ENCODE results near the gene TRPV4.

Gene TRPV4

DNA sequence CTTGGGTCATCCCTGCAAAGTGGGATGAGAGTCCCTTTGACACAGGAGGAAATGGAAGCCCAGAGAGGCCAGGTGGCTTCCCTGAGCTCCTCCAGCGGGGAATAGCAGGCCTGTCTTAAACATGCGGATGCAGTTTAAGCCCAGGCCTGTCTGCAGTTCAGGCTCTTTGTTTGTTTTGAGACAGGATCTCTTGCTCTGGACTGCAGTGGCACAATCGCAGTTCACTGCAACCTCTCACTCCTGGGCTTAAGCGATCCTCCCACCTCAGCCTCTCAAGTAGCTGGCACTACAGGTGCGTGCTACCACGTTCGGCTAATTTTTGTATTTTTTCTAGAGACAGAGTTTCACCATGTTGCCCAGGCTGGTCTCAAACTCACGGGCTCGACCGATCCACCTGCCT is 3.5 kb downstream of the TRPV4 start:
- no peak for DNase-seq

DNA sequence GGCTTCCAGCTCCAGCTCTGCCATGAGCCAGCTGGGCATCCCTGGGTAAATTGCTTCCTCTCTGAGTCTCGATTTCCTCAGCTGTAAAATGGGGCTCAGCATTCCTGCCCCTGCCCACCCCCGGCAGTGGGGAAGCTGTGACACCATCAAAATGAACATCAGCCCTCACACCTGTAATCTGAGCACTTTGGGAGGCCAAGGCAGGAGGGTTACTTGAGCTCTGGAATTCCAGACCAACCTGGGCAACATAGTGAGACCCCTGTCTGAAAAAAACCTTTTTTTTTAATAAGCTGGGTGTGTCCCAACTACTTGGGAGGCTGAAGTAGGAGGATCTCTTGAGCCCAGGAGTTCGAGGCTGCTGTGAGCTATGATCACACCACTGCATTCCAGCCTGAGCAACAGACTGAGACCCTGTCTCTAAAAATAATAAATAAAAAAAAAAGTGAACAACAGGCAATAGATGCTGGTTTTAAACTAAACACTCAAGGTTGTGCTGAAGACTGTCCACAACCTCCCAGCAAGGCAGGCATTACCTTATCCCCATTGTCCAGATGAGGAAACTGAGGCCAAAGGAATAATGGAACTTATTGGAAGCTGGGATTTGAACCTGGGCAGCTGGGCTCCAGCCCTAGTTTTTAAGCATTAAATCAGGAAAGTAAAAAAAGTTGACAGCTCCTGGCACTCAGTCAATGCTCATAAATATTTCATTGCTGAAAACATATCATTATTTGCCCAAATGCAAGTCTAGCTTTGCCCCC is 4.3 kb downstream of the TRPV4 start:
- DNase-seq: no peak

DNA sequence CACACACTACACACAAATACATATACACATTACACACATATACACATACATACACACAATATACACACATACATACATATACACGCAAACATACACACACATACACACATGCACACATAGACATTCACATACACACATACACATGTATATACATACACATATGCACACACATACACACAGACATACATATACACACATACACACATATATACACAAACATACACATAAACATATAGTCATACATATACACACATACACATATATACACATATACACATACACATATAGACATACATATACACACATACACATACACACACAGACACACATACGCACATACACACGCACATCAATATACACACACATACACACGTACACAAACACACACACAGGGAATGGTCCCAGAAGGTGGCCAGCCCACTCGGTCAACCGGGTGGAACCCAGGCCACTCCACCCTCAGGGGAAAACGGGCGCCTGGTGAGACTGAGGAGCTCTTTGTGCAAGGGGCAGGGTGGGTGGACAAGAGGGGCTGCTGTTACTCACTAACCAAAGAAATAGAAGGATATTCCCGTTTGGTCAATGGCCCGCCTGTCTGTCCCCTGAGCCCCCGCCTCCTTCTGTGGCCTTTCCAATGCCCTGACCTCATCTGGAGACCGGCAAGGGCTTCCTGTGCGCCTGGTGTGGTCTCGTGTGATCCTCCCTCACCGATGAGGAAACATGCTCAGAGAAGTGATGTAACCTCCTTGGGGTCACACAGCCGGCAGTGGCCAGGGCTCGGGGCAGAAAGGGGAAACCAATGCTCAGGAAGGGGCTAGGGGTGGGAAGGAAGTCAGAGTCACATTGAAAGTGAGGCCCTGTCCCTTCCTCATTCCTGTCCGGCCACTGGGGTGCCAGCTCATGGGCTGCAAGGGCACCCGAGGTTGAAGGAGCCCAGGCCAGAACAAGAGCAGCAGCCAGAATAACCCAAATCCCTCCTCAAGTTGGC is 5.3 kb downstream of the TRPV4 start:
- DNase-seq: peak in 27 of 58 donors; percentile 3 to 59 (median 25)

DNA sequence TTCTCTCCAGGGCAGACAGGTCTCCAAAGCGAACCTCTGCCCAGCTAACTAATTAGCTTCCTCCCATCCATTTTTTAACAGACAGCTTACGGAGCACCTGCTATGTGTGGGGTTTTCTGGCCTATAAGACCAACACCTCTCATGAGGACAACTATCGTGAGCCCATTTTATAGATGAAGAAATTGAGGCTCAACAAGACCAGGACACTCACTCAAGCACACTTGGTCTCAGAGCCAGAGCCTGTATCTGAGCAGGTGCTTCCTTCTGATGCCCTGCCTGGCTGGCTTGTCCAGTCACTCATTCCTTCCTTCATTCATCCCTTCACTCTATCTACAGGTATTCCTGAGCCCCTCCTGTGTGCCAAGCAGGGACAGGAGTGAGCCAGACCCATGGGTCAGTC is 6.1 kb downstream of the TRPV4 start:
- no peak for DNase-seq

DNA sequence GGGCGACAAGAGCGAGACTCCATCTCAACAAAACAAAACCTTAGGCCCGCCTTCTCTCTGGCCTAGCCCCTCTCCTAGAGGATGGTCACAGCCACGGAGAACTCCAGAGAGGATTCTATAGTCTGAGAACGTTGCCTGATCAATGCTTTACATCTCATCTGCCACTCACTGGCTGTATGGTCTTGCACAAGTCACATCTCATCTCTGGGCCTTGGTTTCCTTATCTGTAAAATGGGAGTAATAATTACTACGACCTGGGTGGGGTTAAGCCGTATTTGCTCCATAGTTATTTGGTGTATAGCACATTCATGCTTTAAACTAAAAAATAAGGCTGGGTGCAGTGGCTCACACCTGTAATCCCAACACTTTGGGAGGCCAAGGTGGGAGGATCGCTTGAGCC is 8.5 kb downstream of the TRPV4 start:
- no peak for DNase-seq

DNA sequence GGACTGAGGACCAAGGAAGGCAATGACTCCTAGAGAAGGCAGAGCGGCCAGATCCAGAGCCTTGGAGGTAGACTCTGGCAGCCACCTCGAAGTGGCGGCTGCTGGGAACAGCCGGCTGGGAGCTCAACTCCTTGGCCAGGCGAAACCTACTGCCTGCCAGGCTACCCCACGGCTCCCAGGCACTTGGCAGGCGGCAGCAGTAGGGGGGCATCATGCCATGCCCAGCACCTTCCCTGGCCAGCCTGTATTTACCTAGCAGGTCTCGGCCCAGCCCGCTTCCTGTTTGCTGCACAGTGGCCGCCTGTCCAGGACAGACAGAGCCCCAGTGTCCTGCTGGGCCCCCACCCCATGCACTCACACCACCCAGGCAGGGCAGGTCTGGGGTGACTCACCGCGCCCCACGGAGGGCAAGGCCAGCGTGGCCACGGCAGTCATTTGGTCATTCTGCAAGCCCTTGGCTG is 10.2 kb downstream of the TRPV4 start:
- peak in 11 of 58 donors; percentile 5 to 37 (median 10) for DNase-seq

DNA sequence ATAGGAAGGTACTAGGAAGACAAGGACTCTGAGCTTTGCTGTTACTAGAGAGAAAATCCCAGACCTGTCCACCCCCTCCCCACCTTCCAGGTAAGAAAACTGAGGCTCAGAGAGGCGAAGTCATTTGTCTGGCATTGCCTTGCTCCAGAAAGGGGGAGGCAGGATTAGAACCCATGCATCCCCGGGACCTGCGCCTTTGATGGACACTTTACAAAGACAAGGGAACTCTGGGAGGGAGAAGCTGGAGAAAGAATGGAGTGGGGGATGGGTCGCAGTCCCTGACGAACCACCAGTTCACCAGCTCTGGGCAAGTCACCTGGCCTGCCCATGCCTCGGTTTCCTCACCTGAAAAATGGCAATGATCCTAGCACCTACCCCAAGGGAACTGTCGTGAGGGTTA is 10.8 kb downstream of the TRPV4 start:
- no peak for DNase-seq

DNA sequence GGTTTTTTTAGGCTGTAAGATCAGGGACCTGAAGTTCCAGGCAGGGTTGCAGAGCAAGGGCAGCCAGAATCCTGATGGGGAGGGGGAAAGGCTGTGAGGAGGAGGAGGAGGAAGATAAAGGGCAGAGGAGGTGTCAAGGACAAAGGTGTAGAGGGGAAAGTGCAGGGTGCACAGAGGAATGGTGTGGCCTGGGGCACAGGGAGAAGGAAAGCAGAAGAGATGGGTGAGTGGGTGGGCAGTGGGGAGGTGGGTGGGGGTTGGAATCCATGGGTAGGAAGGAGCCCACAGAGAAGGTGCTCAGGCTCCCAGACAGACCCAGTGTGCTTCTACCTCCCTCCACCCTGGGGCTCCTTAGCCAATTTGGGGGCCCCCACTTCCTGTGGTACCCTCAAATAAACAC is 11.2 kb downstream of the TRPV4 start:
- DNase-seq: no peak

DNA sequence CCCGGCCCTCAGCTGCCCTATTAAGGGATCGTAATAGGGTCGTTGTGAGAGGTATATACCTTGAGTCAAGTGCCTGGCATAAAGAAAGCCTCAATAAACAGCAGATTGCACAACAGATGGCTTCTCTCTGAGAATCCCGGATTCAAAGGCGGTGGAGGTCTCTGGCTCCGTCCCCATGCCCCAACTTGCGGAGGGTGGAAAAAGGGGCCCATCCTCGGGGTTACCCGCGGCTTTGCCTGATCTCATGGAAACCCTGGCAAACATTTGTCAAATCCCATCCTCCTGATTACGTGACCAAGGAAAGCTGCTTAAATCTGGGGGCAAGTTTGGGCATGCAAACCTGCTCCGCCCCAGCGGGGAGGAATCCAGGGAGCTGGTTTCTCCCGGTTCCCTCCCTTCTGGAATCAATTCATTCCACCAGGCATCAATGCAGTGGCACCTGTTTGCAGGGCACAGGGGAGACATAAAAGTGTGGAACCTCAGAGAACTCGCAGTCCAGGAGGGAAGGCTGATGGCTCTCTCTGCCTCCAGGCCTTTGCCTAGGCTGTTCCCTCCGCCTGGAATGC is 12.3 kb downstream of the TRPV4 start:
- DNase-seq: no peak

DNA sequence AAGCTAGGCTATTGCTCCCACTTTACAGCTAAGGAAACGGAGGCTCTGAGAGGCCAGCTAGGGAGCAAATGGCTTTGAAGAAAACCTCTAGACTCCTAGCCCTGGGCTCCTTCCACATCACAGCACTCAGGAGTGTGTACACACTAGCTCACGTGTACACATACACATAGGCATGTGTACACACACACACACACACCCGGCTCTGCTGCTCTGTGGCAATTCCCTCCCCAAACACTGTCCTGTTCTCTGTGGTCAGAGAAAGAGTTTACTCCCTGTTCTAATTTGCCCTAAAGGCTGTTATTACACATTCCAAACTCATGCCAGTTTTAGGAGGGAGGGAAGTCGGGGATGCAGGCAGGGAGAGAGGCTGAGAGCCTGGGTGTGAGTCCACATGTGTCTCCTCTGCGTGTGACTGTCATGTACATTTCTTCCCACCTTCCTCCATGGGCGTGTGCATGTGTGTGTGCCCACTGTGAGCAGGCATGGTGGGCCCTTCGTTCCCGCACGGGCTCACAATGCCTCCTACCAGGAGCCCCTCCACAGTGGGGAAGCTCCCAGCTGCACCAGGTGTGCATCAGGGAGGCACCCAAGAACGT is 14.2 kb downstream of the TRPV4 start:
- no peak for DNase-seq

DNA sequence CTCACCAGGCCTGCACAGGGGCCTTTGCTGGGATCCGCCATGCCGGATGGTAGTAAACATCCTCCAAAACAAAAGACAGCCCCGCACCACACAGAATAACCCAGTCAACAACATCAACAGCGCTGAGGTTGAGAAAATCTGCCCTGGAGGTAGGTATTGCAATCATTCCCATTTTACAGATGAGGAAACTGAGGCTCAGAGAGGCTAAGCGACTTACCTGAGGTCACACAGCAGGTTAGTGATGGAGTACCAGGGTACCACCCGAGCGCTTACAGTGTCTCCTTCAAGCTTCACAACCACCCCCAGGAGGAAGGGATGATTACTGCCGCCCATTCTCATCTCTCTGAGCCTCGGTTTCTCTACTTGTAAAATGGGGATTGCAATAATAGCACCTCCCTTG is 14.9 kb downstream of the TRPV4 start:
- no peak for DNase-seq

DNA sequence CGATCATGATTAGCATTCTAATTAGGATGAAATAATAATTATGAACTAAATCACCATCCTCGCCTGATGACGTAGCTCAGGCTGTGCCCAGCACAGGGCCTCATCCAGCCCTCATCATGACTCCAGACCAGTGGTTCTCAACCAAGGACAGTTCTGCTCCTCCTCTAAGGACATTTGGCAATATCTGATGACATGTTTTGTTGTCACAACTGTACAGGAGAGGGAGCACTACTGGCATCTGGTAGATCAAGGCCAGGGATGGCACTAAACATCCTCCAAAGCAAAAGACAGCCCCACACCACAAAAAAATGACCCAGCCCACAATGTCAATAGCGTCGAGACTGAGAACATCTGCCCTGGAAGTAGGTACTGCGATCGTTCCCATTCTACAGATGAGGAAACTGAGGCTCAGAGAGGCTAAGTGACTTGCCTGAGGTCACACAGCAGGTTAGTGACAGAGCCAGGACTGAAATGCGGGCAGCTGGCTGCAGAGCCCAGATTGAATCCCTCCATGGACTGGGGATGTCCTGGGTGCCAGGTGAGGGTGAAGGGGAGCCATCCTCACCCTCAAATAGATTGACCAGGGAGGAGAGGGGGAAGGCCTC is 15.5 kb downstream of the TRPV4 start:
- DNase-seq: no peak

DNA sequence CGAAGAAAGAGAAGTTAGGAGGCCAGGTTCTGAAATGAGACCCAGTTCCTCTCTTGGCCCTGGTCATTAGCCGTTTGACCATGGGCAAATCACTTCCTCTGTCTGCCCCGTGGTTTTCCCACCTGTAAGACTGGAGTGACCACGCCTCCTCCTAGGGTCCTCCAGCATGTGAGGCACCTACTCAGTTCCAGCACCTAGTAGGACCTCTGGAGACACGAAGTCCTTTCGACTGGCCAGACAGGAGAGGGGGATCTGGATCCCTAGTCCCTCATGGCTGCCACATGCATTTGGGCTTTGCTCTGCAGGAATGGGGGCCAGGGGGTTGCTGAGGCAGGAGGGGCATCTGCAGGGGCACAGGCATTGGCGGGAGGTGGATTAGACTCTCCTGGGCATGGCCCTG is 16.3 kb downstream of the TRPV4 start:
- no peak for DNase-seq

DNA sequence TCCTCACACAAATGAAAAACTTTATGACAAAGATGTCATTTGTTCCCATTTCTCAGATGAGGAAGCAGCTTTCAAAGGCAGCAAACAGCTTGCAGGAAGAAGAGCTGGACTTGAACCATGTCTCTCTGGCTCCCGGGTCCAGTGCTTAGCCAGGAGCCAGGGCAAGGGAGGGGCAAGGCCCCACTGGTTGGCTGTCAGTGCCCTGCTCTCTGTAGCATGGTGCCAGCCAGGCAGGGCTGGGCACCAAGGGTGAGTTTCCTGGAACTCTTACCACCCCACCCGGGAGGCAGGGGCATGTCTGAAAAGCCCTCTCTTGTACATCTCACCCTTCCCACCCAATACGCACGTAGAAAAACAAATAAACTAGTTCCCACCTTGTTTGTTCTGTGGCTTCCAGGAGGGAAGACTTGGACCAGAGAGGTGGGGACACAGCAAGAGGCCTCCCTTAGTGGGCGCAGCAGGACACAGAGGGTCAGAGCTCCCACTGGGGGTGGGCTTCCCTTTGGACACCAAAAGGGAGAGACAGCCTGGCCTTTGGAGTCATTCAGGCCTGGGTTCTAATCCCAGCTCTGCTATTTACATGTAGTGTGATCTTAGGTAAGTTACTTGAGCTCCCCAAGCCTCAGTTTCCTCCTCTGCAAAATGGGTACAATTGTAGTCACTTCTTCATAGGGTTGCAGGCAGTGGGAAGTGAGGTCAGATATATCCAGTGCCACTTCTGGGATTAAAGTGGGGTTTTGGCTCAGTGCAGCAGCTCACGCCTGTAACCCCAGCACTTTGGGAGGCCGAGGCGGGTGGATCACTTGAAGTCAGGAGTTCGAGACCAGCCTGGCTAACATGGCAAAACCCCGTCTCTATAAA is 17.2 kb downstream of the TRPV4 start:
- DNase-seq: no peak

DNA sequence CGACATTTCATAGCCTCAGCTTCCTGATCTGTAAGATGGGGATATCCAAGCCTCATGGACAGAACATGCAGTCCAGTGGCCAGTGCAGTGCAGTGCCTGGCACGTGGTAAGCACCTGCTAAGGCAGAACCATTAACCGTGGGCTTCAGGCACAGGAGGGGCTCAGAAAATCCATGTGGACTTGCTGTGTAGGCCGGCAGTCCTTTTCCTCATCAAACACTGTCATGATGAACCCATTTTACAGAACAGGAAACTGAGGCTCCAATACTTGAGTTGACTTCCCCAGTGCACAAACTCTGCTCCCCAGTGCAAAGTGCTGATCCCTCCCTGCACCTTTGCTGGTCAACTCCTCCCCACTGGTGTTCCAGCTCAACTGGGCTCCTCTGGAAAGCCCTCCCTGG is 18.0 kb downstream of the TRPV4 start:
- DNase-seq: no peak

DNA sequence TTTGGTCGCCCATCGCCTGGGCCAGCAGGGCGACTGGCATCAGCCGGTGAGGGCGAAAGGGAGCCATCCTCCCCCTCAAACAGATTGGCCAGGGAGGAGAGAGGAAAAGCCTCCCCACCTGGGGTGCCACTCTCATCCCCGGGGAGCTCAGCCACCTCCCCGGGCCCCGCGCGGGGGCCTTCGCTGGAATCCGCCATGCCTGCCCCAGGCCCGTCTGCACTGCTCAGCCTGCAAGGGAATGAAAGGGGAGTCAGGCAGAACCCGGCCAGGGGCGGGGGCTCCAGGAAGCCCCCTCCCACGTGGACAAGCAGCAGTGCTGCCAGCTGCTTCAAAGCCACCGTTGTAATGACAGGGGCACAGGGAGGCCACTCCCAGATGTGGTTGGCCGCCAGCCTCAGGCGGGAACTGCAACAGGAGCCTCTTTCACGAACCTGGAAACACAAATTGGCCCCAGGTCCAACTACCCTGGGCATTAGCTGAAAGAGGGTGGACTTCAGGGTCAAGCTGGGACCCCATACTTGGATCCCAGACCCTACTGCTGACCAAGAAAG is 18.5 kb downstream of the TRPV4 start:
- DNase-seq: no peak

DNA sequence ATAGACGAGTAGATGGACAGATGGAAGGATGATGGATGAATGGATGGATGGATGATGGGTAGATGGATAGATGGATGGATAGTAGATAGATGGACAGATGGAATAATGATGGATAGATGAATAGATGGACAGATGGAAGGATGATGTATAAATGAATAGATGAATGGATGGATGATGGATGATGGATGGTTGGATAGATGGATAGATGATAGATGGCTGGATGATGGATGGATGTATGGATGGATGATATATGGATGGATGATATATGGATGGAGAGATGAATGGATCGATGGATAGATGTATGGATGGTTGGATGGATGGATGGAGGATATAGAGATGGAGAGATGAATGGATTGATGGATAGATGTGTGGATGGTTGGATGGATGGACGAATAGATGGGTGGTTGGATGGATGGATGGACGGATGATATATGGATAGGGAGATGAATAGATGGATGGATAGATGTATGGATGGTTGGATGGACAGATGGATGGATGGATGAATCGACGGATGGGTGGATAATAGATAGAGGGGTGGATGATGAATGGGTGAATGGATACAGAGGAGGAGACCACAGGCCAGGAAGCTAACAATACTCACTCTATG is 19.3 kb downstream of the TRPV4 start:
- no peak for DNase-seq

DNA sequence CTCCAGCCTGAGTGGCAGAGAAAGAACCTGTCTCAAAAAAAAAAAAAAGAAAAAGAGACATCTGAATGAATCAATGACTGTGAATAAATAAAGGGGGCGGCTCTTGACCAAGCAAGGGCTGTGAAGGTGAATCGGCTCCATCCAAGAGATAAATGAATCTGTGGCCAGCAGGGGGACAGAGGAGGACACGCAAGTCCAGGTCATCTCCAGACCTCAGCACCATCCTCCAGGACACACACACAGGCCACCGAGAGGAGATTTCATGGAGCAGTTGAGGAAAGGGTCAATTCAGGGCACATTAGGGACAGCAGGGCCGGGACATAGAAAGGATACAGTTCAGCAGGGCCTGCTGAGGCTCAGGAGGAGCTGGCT is 21.6 kb downstream of the TRPV4 start:
- no peak for DNase-seq

DNA sequence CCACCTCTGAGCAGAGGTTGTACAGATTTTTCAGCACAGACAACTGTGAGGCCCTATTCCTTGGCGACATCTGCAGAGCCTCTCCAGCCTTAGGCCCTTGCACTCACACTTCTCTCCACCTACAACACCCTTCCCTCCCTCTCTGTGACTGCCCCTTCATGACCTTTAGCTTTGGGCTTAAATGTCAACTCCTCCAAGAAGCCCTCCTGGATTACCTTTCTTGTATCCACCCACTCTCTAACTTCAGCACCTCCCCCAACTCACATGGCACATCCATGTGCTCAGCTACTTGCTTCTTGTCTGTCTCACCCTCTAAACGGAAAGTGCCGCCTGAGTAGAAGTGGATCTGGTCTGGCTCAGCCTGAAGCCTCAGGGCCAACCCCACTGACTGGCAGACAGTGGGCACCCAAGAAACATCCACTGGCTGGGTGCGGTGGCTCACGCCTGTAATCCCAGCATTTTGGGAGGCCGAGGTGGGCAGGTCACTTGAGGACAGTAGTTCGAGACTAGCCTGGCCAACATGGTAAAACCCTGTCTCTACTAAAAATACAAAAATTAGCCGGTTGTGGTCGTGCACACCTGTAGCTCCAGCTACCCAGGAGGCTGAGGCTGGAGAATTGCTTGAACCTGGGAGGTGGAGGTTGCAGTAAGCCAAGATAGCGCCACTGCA is 22.1 kb downstream of the TRPV4 start:
- no peak for DNase-seq

Measured in anterior cingulate cortex (tissue), 58 donors.